Globus pallidus (tissue), 1 donor: ENCODE results near the gene NFATC2.

Experiments used
- DNase-seq: peaks from one replicate; pipeline ENCODE4 v3.0.0-alpha.2; 2015; ENCODE audit warnings: low spot score

NFATC2 gene

GRCh38 chr20:51373713-51374455 lies 168.6 kb downstream of the NFATC2 start:
- no peak for DNase-seq

GRCh38 chr20:51372966-51373365 lies 169.6 kb downstream of the NFATC2 start:
- no peak for DNase-seq

GRCh38 chr20:51372176-51372803 lies 170.2 kb downstream of the NFATC2 start:
- DNase-seq = peak; percentile 31

- no peak for DNase-seq
Measured at GRCh38 chr20:51371720-51372119, 170.8 kb downstream of the NFATC2 start.

GRCh38 chr20:51369503-51369902 lies 173.0 kb downstream of the NFATC2 start:
- no peak for DNase-seq

GRCh38 chr20:51368461-51369211 lies 173.9 kb downstream of the NFATC2 start:
- no peak for DNase-seq

GRCh38 chr20:51366155-51366886 lies 176.2 kb downstream of the NFATC2 start:
- no peak for DNase-seq

- no peak for DNase-seq
Measured at GRCh38 chr20:51365670-51366069, 176.8 kb downstream of the NFATC2 start.

- DNase-seq = no peak
Measured at GRCh38 chr20:51363813-51364212, 178.7 kb downstream of the NFATC2 start.

GRCh38 chr20:51363378-51363777 lies 179.1 kb downstream of the NFATC2 start:
- no peak for DNase-seq

- no peak for DNase-seq
Measured at GRCh38 chr20:51362254-51362653, 180.3 kb downstream of the NFATC2 start.

- DNase-seq = no peak
Measured at GRCh38 chr20:51361258-51361657, 181.3 kb downstream of the NFATC2 start.

GRCh38 chr20:51360451-51361201 lies 181.9 kb downstream of the NFATC2 start:
- DNase-seq = no peak

GRCh38 chr20:51359947-51360346 lies 182.6 kb downstream of the NFATC2 start:
- DNase-seq = no peak

- DNase-seq = no peak
Measured at GRCh38 chr20:51359401-51359800, 183.1 kb downstream of the NFATC2 start.

GRCh38 chr20:51358032-51358724 lies 184.3 kb downstream of the NFATC2 start:
- DNase-seq = no peak

- DNase-seq = no peak
Measured at GRCh38 chr20:51357543-51357942, 185.0 kb downstream of the NFATC2 start.

GRCh38 chr20:51356871-51357270 lies 185.6 kb downstream of the NFATC2 start:
- no peak for DNase-seq

GRCh38 chr20:51354769-51355319 lies 187.7 kb downstream of the NFATC2 start:
- no peak for DNase-seq

GRCh38 chr20:51354191-51354768 lies 188.2 kb downstream of the NFATC2 start:
- no peak for DNase-seq
